Skin of body (tissue), 2 donors: Measurements from ENCODE around the gene NFATC1. TPM values are rescaled to one million over a fixed set of nuclear protein-coding genes. Genes with fewer than 3 reads are reported as not detected.

Experiments
- DNase-seq: peaks from one replicate; lab custom pipeline; 2025; lab: John Stamatoyannopoulos, UW
- total RNA-seq: library from RNA; depleted of rRNA; stranded (reverse); fragments of >200 nt; gene quantifications from one replicate; pipeline ENCODE4 v1.2.3, GENCODE V29; 2014

NFATC1 gene
- total RNA-seq, 1 donor from 2014 or later = 18.7 TPM

DNA sequence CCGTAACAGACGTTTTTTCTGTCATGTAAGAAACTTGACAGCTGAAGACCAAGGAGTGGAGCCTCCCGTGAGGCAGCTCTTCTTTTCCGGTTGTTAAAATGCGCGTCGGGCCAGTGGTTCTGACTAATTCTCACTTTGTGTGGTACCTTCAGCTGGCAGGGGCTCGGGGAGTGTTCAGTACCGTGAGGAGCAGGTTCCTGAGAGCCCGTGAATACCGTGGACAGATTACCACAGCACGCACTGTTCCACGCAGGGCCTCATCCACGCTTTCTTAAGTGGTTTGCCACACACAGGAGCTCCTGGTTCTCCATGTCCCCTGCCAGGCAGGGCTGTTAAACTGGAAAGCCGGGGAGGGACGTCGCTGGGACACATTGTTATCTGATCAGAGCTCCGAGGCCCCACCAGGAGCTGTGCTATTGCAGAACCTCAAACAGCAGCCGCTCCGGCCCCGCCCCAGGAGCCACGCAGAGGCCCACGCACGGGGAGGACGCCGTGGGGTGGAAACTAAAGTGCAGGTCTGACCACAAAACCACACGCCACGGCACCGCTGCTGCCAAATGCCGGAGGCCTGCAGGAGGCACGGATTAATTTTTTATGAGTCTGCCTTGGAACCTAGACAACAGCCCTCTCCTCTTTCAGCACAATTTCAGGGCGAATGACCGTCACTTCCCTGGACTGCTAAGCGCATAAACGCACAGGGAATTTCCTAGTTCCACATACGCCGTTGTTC is 43.3 kb downstream of the NFATC1 start:
- DNase-seq = no peak

- no peak for DNase-seq
Observed at GRCh38 chr18:79439628-79440023, 43.9 kb downstream of the NFATC1 start.

DNA sequence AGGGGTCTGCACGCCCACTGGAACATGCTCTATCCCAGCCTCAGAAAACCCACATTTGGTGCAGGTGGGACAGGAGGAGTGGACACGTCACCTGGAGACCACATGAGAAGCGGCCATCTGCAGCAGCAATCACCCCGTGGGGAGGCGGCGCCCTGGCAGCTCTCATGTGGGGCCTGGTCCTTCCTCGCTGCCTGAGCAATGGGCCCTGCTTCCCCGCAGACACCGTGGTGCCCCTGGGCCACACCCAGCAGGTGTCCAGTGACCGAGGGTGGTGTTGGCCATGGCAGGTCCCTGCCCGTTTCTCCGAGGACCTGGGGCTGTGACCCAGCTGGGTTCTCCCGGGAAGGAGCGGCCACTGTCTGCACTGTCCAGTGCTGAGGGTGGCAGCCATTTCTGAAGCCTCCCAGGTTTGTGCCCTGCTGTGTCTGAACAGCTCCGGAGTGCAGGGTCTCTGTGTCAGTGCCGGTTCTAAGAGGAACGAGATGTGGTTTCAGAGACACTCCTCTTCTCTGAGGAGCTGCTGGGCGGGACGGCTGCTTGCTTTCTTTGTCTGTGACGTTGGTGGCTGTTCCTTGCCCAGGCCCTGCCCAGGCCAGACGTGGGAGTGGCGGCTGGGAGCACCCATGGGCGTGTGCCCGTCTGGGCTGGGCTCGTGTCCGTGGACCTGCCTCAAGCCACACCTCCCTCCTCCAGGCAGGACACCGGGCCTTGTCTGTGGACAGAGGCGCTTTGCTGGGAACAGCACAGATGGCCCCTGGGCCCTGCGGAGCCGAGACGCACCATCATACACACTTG is 44.8 kb downstream of the NFATC1 start:
- no peak for DNase-seq

- no peak for DNase-seq
Observed at GRCh38 chr18:79441420-79441819, 45.7 kb downstream of the NFATC1 start.

GRCh38 chr18:79442508-79443221 is 46.9 kb downstream of the NFATC1 start:
- DNase-seq = peak; percentile 21

DNA sequence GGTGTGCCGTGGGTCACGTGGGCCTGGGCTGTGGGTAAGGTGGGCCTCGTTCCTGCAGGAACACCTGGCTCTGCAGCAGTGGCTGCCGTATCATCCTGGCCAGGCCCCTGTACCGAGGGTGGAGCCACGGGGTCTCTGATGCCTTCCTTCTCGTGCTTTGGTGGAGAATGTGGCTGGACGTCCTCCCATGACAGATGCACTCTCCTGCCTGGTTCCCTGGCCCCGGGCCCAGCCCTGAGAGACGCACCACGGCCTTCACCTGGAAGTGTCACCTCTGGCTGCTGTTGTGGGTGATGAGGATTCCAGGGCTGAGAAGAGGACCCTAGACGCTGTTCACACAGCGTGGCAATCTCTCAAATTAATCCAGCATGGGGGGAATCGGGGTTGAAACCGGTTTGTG is 49.5 kb downstream of the NFATC1 start:
- DNase-seq = no peak

DNA sequence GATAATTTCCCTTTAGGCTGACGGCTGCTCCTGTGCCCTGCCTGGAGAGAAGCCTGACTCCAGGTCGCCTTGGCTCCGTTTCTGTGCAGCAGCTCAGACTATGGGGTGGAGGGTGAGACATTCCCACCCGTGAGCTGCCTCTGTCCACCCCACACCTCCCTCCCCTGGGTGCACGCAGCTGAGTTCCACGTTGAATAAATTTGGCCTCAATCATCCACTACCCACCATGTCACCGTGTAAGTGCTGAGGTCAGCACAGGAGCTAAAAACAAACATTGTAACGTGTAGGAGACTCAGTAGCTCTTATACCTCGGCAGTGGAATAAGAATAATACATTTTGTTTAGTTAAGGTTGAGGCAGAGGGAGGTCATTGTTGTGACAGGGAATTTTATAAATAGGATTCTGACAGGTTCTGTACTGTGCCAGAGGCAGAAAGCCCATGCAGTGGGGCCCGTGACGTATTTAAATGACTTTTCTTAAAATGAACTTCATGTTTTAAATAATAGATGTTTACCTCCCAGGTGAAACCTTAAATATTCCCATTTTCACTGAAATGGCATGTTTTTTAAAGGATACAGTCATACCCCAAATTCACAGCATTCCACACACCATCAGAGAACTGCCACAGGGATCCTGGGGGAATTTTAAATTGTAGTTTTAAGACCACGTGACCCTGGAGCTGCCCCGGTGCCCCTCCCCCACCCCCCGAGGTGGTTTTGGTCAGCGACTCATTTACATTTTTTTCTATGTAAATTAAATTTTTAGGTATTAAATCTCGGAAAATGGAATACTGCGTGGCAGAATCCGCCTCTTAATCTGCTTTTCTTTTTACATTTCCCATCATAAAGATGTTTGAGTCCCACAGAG is 50.2 kb downstream of the NFATC1 start:
- DNase-seq = no peak

GRCh38 chr18:79446931-79447330 is 51.2 kb downstream of the NFATC1 start:
- DNase-seq = no peak

- no peak for DNase-seq
Observed at GRCh38 chr18:79447703-79448367, 52.1 kb downstream of the NFATC1 start.

GRCh38 chr18:79448621-79449020 is 52.9 kb downstream of the NFATC1 start:
- DNase-seq = no peak

DNA sequence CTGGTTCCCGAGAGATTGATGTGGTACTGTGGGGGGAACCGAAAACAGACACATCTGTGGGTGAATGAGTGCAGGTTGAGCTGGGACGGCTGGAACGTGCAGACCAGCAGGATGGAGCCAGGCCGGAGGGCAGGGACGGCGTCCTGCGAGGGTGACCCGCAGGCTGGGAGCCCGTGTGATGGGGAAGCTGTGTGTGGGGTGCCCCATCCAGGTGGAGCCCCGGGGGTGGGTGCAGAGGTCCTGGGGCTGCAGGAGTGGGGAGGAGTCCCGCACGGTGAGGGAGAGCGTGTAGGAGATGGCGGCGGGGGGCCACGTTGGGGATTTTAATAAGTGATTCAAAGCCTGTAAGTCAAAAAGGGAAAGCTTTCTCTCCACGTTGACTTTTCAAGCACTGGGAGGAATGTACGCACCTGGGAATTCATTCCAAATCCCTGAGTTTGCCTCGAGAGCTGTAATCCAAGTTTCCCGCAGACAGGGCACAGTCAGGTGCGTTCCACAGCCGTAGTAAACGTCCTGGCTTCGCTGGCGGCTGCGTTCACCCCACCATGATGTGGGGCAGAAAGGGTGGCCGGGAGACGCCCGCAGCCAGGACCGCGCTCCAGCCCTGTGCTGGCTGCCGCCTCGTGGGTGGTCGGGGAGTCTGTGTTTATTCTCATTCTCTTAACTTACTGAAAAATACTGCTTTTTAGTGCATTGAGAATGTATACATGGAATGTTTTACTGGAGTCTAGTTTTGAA is 54.0 kb downstream of the NFATC1 start:
- DNase-seq = no peak

GRCh38 chr18:79450289-79451080 is 54.8 kb downstream of the NFATC1 start:
- DNase-seq = no peak

- no peak for DNase-seq
Observed at GRCh38 chr18:79451237-79452125, 55.8 kb downstream of the NFATC1 start.

DNA sequence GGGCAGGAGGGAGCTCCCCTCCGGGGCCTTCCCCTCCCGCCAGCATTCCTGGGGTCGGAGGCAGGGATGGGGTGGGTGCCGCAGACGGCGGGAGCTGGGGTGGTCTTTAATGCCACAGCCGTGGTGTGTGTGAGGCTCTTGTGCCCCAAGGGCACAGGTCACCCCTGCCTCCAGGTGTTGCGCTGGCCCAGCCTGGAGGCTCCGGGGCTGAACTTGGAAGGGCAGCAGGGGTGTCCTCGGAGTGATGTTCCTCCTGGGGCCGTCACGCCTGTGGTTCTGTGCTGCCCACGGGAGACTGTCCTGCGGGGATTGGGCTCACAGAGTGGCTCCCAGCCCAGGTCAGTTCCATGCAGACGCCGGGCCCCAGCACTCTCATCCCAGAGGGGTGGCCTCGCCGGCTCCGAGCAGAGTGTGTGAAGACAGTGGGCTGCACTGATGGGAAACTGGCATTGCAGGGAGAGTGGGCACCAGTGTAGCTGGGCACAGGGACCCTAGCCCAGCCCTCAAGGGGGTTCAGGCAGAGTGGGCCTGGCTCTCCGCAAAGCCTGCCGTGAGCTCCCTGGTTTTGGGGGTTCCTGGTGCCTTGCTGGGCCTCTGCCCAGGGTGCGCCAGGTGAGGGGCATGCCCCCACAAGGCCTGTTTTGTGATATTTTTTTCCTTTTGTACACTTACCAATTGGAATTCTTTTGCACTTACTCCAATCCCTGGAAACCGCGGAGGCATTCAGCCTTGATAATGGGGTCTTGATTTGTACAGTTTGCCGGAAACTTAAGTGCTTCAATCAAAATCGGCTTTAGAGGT is 56.7 kb downstream of the NFATC1 start:
- no peak for DNase-seq

DNA sequence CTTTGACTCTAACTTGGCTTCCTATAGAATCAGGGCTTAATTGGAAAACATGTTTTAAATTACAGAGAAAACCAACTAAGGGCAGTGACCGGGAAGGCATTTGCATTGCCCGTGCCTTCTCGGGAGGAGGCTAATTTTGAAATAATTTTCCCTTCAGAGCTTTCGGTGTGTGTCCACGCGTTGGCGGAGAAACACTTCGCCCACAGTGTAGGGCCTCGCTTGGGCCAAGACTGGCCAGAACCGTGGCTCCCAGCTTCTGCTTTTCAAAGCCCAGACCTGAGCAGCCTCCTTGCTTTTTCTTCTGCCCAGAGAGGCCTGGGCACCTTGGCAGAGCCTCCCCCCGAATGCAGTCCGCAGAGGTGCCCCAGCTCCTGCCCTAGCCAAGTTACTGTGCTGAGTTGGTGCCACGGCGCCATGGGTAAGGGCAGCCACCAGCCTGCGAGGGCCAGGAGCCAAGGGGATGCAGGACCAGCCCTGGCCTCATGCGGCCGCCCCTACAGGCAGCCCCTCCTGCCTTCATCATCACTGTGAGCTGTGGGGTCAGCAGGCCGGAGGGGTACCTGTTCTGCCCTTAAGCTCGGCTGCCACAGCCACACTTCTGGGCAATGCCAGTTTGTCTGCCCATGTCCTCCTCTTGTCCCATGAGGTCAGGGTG is 57.4 kb downstream of the NFATC1 start:
- no peak for DNase-seq

- DNase-seq = no peak
Observed at GRCh38 chr18:79453816-79454735, 58.3 kb downstream of the NFATC1 start.
